K562 (cell line): ENCODE measurements around the gene THAP6. TPM values are rescaled to one million over a fixed set of nuclear protein-coding genes. Genes with fewer than 3 reads are reported as not detected.
A peak's percentile ranks its signal among the peaks of the same experiment; 100 is the strongest.

Experiments used
- ATF6 ChIP-seq: sonication (generic); formaldehyde crosslinking; IDR thresholded peaks from 2 replicates; pipeline ENCODE4 v1.4.0; 2020; ENCODE audit warnings: mild to moderate bottlenecking, missing genetic modification reagents
- ATF7 ChIP-seq: fragments of 450-650 bp; IDR thresholded peaks from 2 replicates; pipeline ENCODE4 v1.7.1; 2014; ENCODE audit warnings: mild to moderate bottlenecking, moderate library complexity
- CREB3L1 ChIP-seq: fragments of 450-650 bp; IDR thresholded peaks from 2 replicates; pipeline ENCODE4 v1.6.1; 2014; ENCODE audit warnings: low read depth, mild to moderate bottlenecking, moderate library complexity, borderline replicate concordance
- DIDO1 ChIP-seq: fragments of 450-650 bp; IDR thresholded peaks from 2 replicates; pipeline ENCODE4 v1.6.1; 2016; ENCODE audit warnings: low read depth, missing biosample characterization, missing genetic modification characterization
- KLF1 ChIP-seq: fragments of 450-650 bp; IDR thresholded peaks from 2 replicates; pipeline ENCODE4 v1.6.1; 2016; ENCODE audit warnings: missing genetic modification characterization, missing compliant biosample characterization
- LEF1 ChIP-seq: fragments of 450-650 bp; IDR thresholded peaks from 2 replicates; pipeline ENCODE4 v1.6.1; 2016; ENCODE audit warnings: mild to moderate bottlenecking
- MXI1 ChIP-seq: IDR thresholded peaks from 2 replicates; pipeline ENCODE4 v1.6.1; 2011; ENCODE audit warnings: low read depth, mild to moderate bottlenecking, improper control_type of control experiment, low read length
- NKRF ChIP-seq: fragments of 450-650 bp; IDR thresholded peaks from 2 replicates; pipeline ENCODE4 v1.6.1; 2016; ENCODE audit warnings: borderline replicate concordance
- NRF1 ChIP-seq, 2 experiments: fragments of 450-650 bp; IDR thresholded peaks in 1 of 2; conservative IDR thresholded peaks in 1 of 2; 2 replicates each; pipeline ENCODE4 v1.6.1; 2014; ENCODE audit warnings: mild to moderate bottlenecking in 2 of 2
- POLR2H ChIP-seq: IDR thresholded peaks from 2 replicates; pipeline ENCODE4 v1.6.1; 2016; ENCODE audit warnings: missing genetic modification characterization, low read depth, mild to moderate bottlenecking, control low read depth, missing compliant biosample characterization, moderate library complexity
- SMAD4 ChIP-seq: fragments of 250-450 bp; sonication (Bioruptor Pico); conservative IDR thresholded peaks from 2 replicates; pipeline ENCODE4 v1.8.0; 2021; ENCODE audit warnings: inconsistent platforms, mild to moderate bottlenecking, moderate library complexity
- SRF ChIP-seq, 2 experiments: fragments of 250-450, 450-650 bp in 1 of 2; sonication (Bioruptor Pico) in 1 of 2; sonication (generic) in 1 of 2; formaldehyde crosslinking; IDR thresholded peaks; 2 replicates each; pipeline versions ENCODE4 v1.5.0 to v1.5.1; 2020 to 2022; ENCODE audit warnings: mild to moderate bottlenecking in 1 of 2, missing genetic modification reagents in 1 of 2
- ZBTB2 ChIP-seq: fragments of 450-650 bp; IDR thresholded peaks from 2 replicates; pipeline ENCODE4 v1.6.1; 2016; ENCODE audit warnings: antibody characterized with exemption
- ZBTB43 ChIP-seq: sonication (generic); formaldehyde crosslinking; IDR thresholded peaks from 2 replicates; pipeline ENCODE4 v1.8.0; 2023; ENCODE audit warnings: mild to moderate bottlenecking, missing genetic modification reagents
- ZFX ChIP-seq: sonication (generic); formaldehyde crosslinking; IDR thresholded peaks from 2 replicates; pipeline ENCODE4 v1.8.0; 2022; ENCODE audit warnings: mild to moderate bottlenecking, missing genetic modification reagents, moderate library complexity
- ZNF253 ChIP-seq: fragments of 250-450 bp; sonication (Bioruptor Pico); conservative IDR thresholded peaks from 2 replicates; pipeline ENCODE4 v1.6.1; 2021; ENCODE audit warnings: mild to moderate bottlenecking
- ZNF717 ChIP-seq: fragments of 250-450 bp; sonication (Bioruptor Pico); IDR thresholded peaks from 2 replicates; pipeline ENCODE4 v1.5.0; 2021
- polyA plus RNA-seq, 8 experiments: library from polyadenylated mRNA; depleted of rRNA in 4 of 8; stranded (reverse) in 5 of 8; unstranded in 3 of 8; fragments of >200 nt; fragmentation: Nextera tagmentation in 2 of 8; fragmentation: Illumina TruSeq in 1 of 8; extraction: Ambion mirVana in 2 of 8; extraction: Trizol in 1 of 8; gene quantifications; 2 replicates each; pipeline versions ENCODE4 v1.2.1 to v1.2.3, GENCODE V29; 2011 to 2014; ENCODE audit warnings: inconsistent platforms in 1 of 8, missing spikeins in 1 of 8
- total RNA-seq, 7 experiments: library from RNA; depleted of rRNA in 6 of 7; stranded (reverse); fragments of >200 nt in 6 of 7; fragmentation: Illumina TruSeq in 2 of 7; extraction: Trizol in 2 of 7; gene quantifications; 2 replicates each; pipeline versions ENCODE4 v1.2.1 to v1.2.3, GENCODE V29; 2011 to 2021; ENCODE audit warnings: low replicate concordance in 1 of 7

THAP6 gene
- total and polyA plus RNA-seq, 9 of the 15 experiments (the other 6 are each of a cell fraction or from before 2014, with no cell fraction given): 8.9 to 30.4 (median 17.3) TPM

- peak; percentile 20; the same call in 1 of the 2 replicates for TF ChIP-seq LEF1
- peak; percentile 74; the same call in 1 of the 2 replicates for TF ChIP-seq ATF6
- TF ChIP-seq POLR2H (tag): peak; percentile 86
- TF ChIP-seq ZBTB2: peak; percentile 62; the same call in 1 of the 2 replicates
- TF ChIP-seq MXI1: 0 out of 2 replicates have a peak, but pooled peaks have one; percentile 24
- peak; percentile 75; the same call in 1 of the 2 replicates for TF ChIP-seq CREB3L1
- TF ChIP-seq SMAD4 (CRISPR knock-in tag): peak; percentile 60
- TF ChIP-seq ZBTB43 (CRISPR knock-in tag): 0 out of 2 replicates have a peak, but pooled peaks have one; percentile 7
- peak; percentile 67 for TF ChIP-seq DIDO1
- no peak for TF ChIP-seq ZNF253
- TF ChIP-seq ZNF717: no peak
- TF ChIP-seq ATF7: peak; percentile 86
- TF ChIP-seq NRF1 (conservative IDR thresholded peaks at IDR 0.05 in 1 of 2, IDR thresholded peaks at IDR 0.05 in 1 of 2): peak; percentile 75 to 82
- TF ChIP-seq NKRF: peak; percentile 65; the same call in 1 of the 2 replicates
- peak in 1 of 2 experiments; percentile 79; a peak in 2 of 4 replicates for TF ChIP-seq SRF (CRISPR knock-in tag; IDR thresholded peaks at IDR 0.05)
- TF ChIP-seq ZFX (CRISPR knock-in tag): peak; percentile 89
- TF ChIP-seq KLF1 (tag): peak; percentile 83
Measured at GRCh38 chr4:75514131-75514948, at the start of gene THAP6, which contains the start of gene RCHY1 (continued).
